IMR-90 (cell line): ENCODE results near the gene OPRL1. TPM values are rescaled to one million over a fixed set of nuclear protein-coding genes. Genes with fewer than 3 reads are reported as not detected.
A peak's percentile ranks its signal among the peaks of the same experiment; 100 is the strongest.

ENCODE experiments used
- ATAC-seq: fragments of 200-7000 bp; cut with Tn5 transposase; 2 replicates; pipeline ENCODE4 v1.9.1; 2020; ENCODE audit warnings: low read depth, mild to moderate bottlenecking, moderate library complexity
- BruUV-seq: library from RNA; stranded (reverse); fragments of 400-500 nt; replicated peaks from 2 replicates; lab custom pipeline; 2021; lab: Mats Ljungman, UMichigan
- CTCF ChIA-PET: fragments of 300-600 bp; formaldehyde crosslinking; extraction: SDS; loops from one replicate; lab custom pipeline; 2021; ENCODE audit warnings: antibody characterized with exemption; lab: Yijun Ruan, JAX
- POLR2A ChIA-PET: fragments of 300-600 bp; sonication (Branson Sonifier 250); formaldehyde crosslinking; loops from one replicate; lab custom pipeline; 2022; ENCODE audit warnings: antibody characterized with exemption; ENCODE audit not compliant: unreplicated experiment; lab: Charles Lee
- DNase-seq: peaks from one replicate; pipeline ENCODE4 v3.0.0; 2013
- H2AFZ ChIP-seq: replicated peaks from 2 replicates; pipeline ENCODE3; 2013; ENCODE audit warnings: low read length, mild to moderate bottlenecking; ENCODE audit not compliant: poor library complexity
- H2AK5ac ChIP-seq: 2 replicates; pipeline ENCODE4 v1.6.1; 2013; ENCODE audit warnings: low read depth, low read length, inconsistent platforms
- H2AK9ac ChIP-seq: replicated peaks from 2 replicates; pipeline ENCODE3; 2013; ENCODE audit warnings: mild to moderate bottlenecking, low read depth, low read length, moderate library complexity; ENCODE audit not compliant: poor library complexity
- H2BK120ac ChIP-seq: 2 replicates; pipeline ENCODE4 v1.6.1; 2013; ENCODE audit warnings: low read depth, low read length, inconsistent platforms
- H2BK15ac ChIP-seq: 3 replicates; pipeline ENCODE4 v1.6.1; 2013; ENCODE audit warnings: low read depth, low read length, inconsistent platforms
- H2BK20ac ChIP-seq: 2 replicates; pipeline ENCODE4 v1.6.1; 2013; ENCODE audit warnings: low read depth, mild to moderate bottlenecking, inconsistent platforms, low read length, moderate library complexity
- H2BK5ac ChIP-seq: 2 replicates; pipeline ENCODE4 v1.6.1; 2013; ENCODE audit warnings: mild to moderate bottlenecking, low read depth, low read length, inconsistent platforms; ENCODE audit not compliant: poor library complexity, severe bottlenecking
- H3K14ac ChIP-seq: replicated peaks from 2 replicates; pipeline ENCODE4 v1.6.1; 2013; ENCODE audit warnings: low read depth, low read length, inconsistent platforms
- H3K18ac ChIP-seq: 2 replicates; pipeline ENCODE4 v1.6.1; 2013; ENCODE audit warnings: low read depth, low read length, control low read depth
- H3K23ac ChIP-seq: 2 replicates; pipeline ENCODE4 v1.6.1; 2013; ENCODE audit warnings: low read depth, low read length, inconsistent platforms
- H3K27ac ChIP-seq: 2 replicates; pipeline ENCODE4 v1.5.1; 2013; ENCODE audit warnings: mild to moderate bottlenecking, control low read depth, low read length; ENCODE audit not compliant: insufficient read depth
- H3K27me3 ChIP-seq: 2 replicates; pipeline ENCODE4 v1.6.1; 2013; ENCODE audit warnings: low read length; ENCODE audit not compliant: control insufficient read depth, insufficient read depth
- H3K36me3 ChIP-seq: 2 replicates; pipeline ENCODE4 v1.6.1; 2013; ENCODE audit warnings: low read length, mixed read lengths; ENCODE audit not compliant: control insufficient read depth, insufficient read depth
- H3K4ac ChIP-seq: 2 replicates; pipeline ENCODE4 v1.6.1; 2013; ENCODE audit warnings: low read depth, low read length, inconsistent platforms
- H3K4me1 ChIP-seq: 2 replicates; pipeline ENCODE4 v1.6.1; 2013; ENCODE audit warnings: low read length, mixed read lengths; ENCODE audit not compliant: control insufficient read depth, insufficient read depth
- H3K4me2 ChIP-seq: 2 replicates; pipeline ENCODE4 v1.6.1; 2013; ENCODE audit warnings: low read depth, mild to moderate bottlenecking, control low read depth, low read length, moderate library complexity
- H3K4me3 ChIP-seq: 2 replicates; pipeline ENCODE4 v1.5.1; 2013; ENCODE audit warnings: low read depth, mild to moderate bottlenecking, control low read depth, low read length, moderate library complexity; ENCODE audit not compliant: insufficient read depth
- H3K56ac ChIP-seq: 2 replicates; pipeline ENCODE4 v1.6.1; 2013; ENCODE audit warnings: low read length, inconsistent platforms; ENCODE audit not compliant: insufficient read depth; ENCODE audit errors: extremely low read depth
- H3K79me1 ChIP-seq, 2 experiments: 2 replicates each; pipeline ENCODE4 v1.6.1; 2013; ENCODE audit warnings: low read length in 2 of 2, inconsistent platforms in 1 of 2, low read depth in 1 of 2
- H3K9ac ChIP-seq: 2 replicates; pipeline ENCODE4 v1.6.1; 2013; ENCODE audit warnings: low read depth, low read length, control low read depth
- H3K9me1 ChIP-seq: 2 replicates; pipeline ENCODE4 v1.6.1; 2013; ENCODE audit warnings: low read length, inconsistent platforms; ENCODE audit not compliant: insufficient read depth
- H3K9me3 ChIP-seq: 2 replicates; pipeline ENCODE4 v1.6.1; 2013; ENCODE audit warnings: low read length; ENCODE audit not compliant: control insufficient read depth, insufficient read depth
- H4K20me1 ChIP-seq: 2 replicates; pipeline ENCODE4 v1.6.1; 2013; ENCODE audit warnings: low read length, inconsistent platforms; ENCODE audit not compliant: insufficient read depth
- H4K5ac ChIP-seq: 2 replicates; pipeline ENCODE4 v1.6.1; 2013; ENCODE audit warnings: mild to moderate bottlenecking, low read depth, low read length, control low read depth
- H4K8ac ChIP-seq, 2 experiments: 2 replicates each; pipeline ENCODE4 v1.6.1; 2013; ENCODE audit warnings: low read depth in 2 of 2, low read length in 2 of 2, control low read depth in 1 of 2, inconsistent platforms in 1 of 2
- H4K91ac ChIP-seq: 2 replicates; pipeline ENCODE4 v1.6.1; 2013; ENCODE audit warnings: low read depth, low read length, inconsistent platforms; ENCODE audit not compliant: insufficient read depth
- BHLHE40 ChIP-seq: fragments of 150-350 bp; IDR thresholded peaks from 2 replicates; pipeline ENCODE4 v1.6.1; 2016; ENCODE audit warnings: mild to moderate bottlenecking, low read depth, low read length
- CEBPB ChIP-seq: IDR thresholded peaks from 2 replicates; pipeline ENCODE4 v1.6.1; 2012; ENCODE audit warnings: low read depth, low read length, improper control_type of control experiment
- CHD1 ChIP-seq: IDR thresholded peaks from 2 replicates; pipeline ENCODE4 v1.6.1; 2012; ENCODE audit warnings: low read depth, low read length, improper control_type of control experiment
- CTCF ChIP-seq: conservative IDR thresholded peaks from 2 replicates; pipeline ENCODE4 v1.5.1; 2012; ENCODE audit warnings: mild to moderate bottlenecking, low read depth, low read length, improper control_type of control experiment
- ELK1 ChIP-seq: fragments of 150-350 bp; IDR thresholded peaks from 2 replicates; pipeline ENCODE4 v1.6.1; 2016; ENCODE audit warnings: low read depth, mild to moderate bottlenecking, low read length, moderate library complexity, borderline replicate concordance
- FOS ChIP-seq: fragments of 150-350 bp; IDR thresholded peaks from 2 replicates; pipeline ENCODE4 v1.6.1; 2016; ENCODE audit warnings: low read depth, low read length
- MAFK ChIP-seq: IDR thresholded peaks from 2 replicates; pipeline ENCODE4 v1.6.1; 2012; ENCODE audit warnings: low read depth, low read length, improper control_type of control experiment
- MAZ ChIP-seq: IDR thresholded peaks from 2 replicates; pipeline ENCODE4 v1.6.1; 2012; ENCODE audit warnings: low read depth, mild to moderate bottlenecking, low read length, improper control_type of control experiment, moderate library complexity, borderline replicate concordance
- MXI1 ChIP-seq: IDR thresholded peaks from 2 replicates; pipeline ENCODE4 v1.6.1; 2012; ENCODE audit warnings: low read depth, mild to moderate bottlenecking, low read length, moderate library complexity, borderline replicate concordance
- NFE2L2 ChIP-seq: fragments of 150-350 bp; IDR thresholded peaks from 2 replicates; pipeline ENCODE4 v1.6.1; 2016; ENCODE audit warnings: low read depth, mild to moderate bottlenecking, low read length
- POLR2A ChIP-seq: IDR thresholded peaks from 2 replicates; pipeline ENCODE4 v1.6.1; 2012; ENCODE audit warnings: mild to moderate bottlenecking, low read depth, low read length
- RAD21 ChIP-seq: IDR thresholded peaks from 2 replicates; pipeline ENCODE4 v1.6.1; 2012; ENCODE audit warnings: low read length, improper control_type of control experiment
- RCOR1 ChIP-seq: IDR thresholded peaks from 2 replicates; pipeline ENCODE4 v1.6.1; 2012; ENCODE audit warnings: mild to moderate bottlenecking, low read length, improper control_type of control experiment; ENCODE audit not compliant: insufficient replicate concordance
- RFX5 ChIP-seq: IDR thresholded peaks from 2 replicates; pipeline ENCODE4 v1.8.0; 2012; ENCODE audit warnings: low read depth, mild to moderate bottlenecking, low read length, moderate library complexity
- SMC3 ChIP-seq: fragments of 150-350 bp; IDR thresholded peaks from 2 replicates; pipeline ENCODE4 v1.6.1; 2016; ENCODE audit warnings: low read depth, mild to moderate bottlenecking, antibody characterized with exemption, low read length, moderate library complexity
- WGBS, 2 experiments: methylation state at CpG; one replicate each; pipeline versions ENCODE4 v1.1.5 to v1.1.7; 2013; ENCODE audit warnings: missing lambda C conversion rate in 2 of 2; ENCODE audit not compliant: insufficient read length in 1 of 2; ENCODE audit errors: extremely low coverage in 2 of 2; 5-methylcytosine and 5-hydroxymethylcytosine counted together
- dilution Hi-C: fragments of 300-500 bp; cut with HindIII; formaldehyde crosslinking; loops from one replicate; pipeline ENCODE4 v1.14.3; 2018; ENCODE audit warnings: low sequenced_read_pairs; ENCODE audit not compliant: unreplicated experiment
- in situ Hi-C: fragments of 300-500 bp; cut with MboI; formaldehyde crosslinking; loops from 3 replicates; pipeline ENCODE4 v1.14.3; 2019; ENCODE audit warnings: low sequenced_read_pairs, inconsistent platforms, mixed read lengths
- intact Hi-C: fragments of 100-400 bp; cut with micrococcal nuclease; formaldehyde crosslinking; loops from 2 replicates; pipeline ENCODE4 v1.10.0; 2022
- polyA plus RNA-seq, 3 experiments: library from polyadenylated mRNA; depleted of rRNA; stranded (reverse); fragments of >200 nt; gene quantifications; 2 replicates each; pipeline ENCODE4 v1.2.3, GENCODE V29; 2012; ENCODE audit warnings: low replicate concordance in 1 of 3
- total RNA-seq: library from RNA; depleted of rRNA; stranded (reverse); fragments of >200 nt; gene quantifications from 2 replicates; pipeline ENCODE4 v1.2.3, GENCODE V29; 2012

Gene OPRL1
- total and polyA plus RNA-seq, 2 of the 4 experiments (the other 2 are of a cell fraction), result 0.36 to 1.2 TPM

- peak overlapping the region; percentile 65 for H2AK9ac ChIP-seq
- H3K18ac ChIP-seq, result no peak overlapping the region
- DNase-seq, result no peak
- WGBS, 2 experiments, result 89% methylated on average over 13 of the region's 37 CpGs; no CpG with 5 or more reads in 1 of the 2 experiments
- no peak overlapping the region for H4K5ac ChIP-seq
- no peaks in the 10 kb centered on the region for H3K27me3 ChIP-seq
- peaks cover 6% of the 10 kb centered on the region for H3K4me1 ChIP-seq
- no peak overlapping the region for H2AFZ ChIP-seq
- no peak overlapping the region for H2BK120ac ChIP-seq
- dilution Hi-C loops, result no loop called here
- H2AK5ac ChIP-seq, result no peak overlapping the region
- POLR2A ChIA-PET, result interaction anchor here (0.8 kb wide), 1 partner anchor 11 kb away, joined by 3 read pairs; the partner anchor contains the start of gene TCEA2
- no peak overlapping the region for H2BK5ac ChIP-seq
- H4K91ac ChIP-seq, result no peak overlapping the region
- no peak overlapping the region for H4K8ac ChIP-seq
- no peak overlapping the region for H3K27ac ChIP-seq
- H3K79me1 ChIP-seq, result peaks cover 3 to 5% of the 10 kb centered on the region in 2 experiments; a peak in 3 of 4 replicates
- CTCF ChIA-PET, result interaction anchor here (0.6 kb wide), 1 partner anchor 65 kb away, joined by 3 read pairs; no protein-coding TSS in a partner anchor
- H3K4me3 ChIP-seq, result no peak overlapping the region
- no peaks in the 10 kb centered on the region for H3K9me1 ChIP-seq
- no peaks in the 10 kb centered on the region; the same call in none of the 2 replicates for H4K20me1 ChIP-seq
- no peak overlapping the region for H3K56ac ChIP-seq
- no peak for ATAC-seq
- no peak overlapping the region for H3K14ac ChIP-seq
- H3K36me3 ChIP-seq, result peaks cover 26% of the 10 kb centered on the region; the same call in 1 of the 2 replicates
- H3K9ac ChIP-seq, result no peak overlapping the region
- in situ Hi-C loops, result no loop called here
- H3K4ac ChIP-seq, result no peak overlapping the region
- intact Hi-C loops, result no loop called here
- H3K23ac ChIP-seq, result no peak overlapping the region
- no peaks in the 10 kb centered on the region for H3K9me3 ChIP-seq
- BruUV-seq, result no TSS peak
- H3K4me2 ChIP-seq, result no peak overlapping the region
- no peak overlapping the region for H2BK15ac ChIP-seq
- no peak overlapping the region for H2BK20ac ChIP-seq
- TF ChIP-seq POLR2A, result no peak
- no peak for TF ChIP-seq FOS
- TF ChIP-seq CHD1, result no peak
- TF ChIP-seq BHLHE40, result no peak
- no peak for TF ChIP-seq ELK1
- no peak for TF ChIP-seq RAD21
- TF ChIP-seq MXI1, result no peak
- TF ChIP-seq NFE2L2, result no peak
- TF ChIP-seq RCOR1, result no peak
- TF ChIP-seq SMC3, result no peak
- no peak for TF ChIP-seq CTCF
- TF ChIP-seq MAFK, result no peak
- TF ChIP-seq MAZ, result no peak
- no peak for TF ChIP-seq CEBPB
- no peak for TF ChIP-seq RFX5
Measured at GRCh38 chr20:64073476-64074183, 6.3 kb upstream of the OPRL1 start.
